ENCODE measurements around the gene PRPF8. TPM values are rescaled to one million over a fixed set of nuclear protein-coding genes. Genes with fewer than 3 reads are reported as not detected.

The PRPF8 gene
- total and polyA plus RNA-seq, 2 of the 8 experiments (the other 6 are each of a cell fraction or from before 2014, with no cell fraction given) = 329 to 337 TPM

DNA sequence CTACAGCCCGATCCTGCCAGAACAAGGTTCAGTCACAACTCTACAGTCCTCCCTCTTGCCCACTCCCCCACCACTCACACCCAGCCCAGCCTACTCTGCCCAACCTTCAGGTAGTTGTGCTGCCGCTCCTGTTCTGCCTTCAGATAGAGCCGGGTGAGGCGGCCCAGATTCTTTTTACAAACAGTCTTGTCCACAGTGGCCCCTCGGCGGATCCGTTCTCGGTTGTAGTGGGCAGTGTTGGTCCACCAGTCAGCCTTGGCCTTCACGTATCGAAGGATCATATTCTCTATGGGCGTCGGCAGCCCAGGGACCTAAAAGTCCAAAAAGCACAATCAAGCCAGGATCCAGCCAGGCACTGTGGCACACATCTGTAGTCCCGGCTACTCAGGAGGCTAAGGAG is 8.3 kb downstream of the PRPF8 start:
- H3K27me3 ChIP-seq (replicated peaks in 1 of 4; ENCODE audit: control insufficient read depth in 3 of 4, extremely low read depth in 1 of 4, insufficient read depth in 3 of 4, low read length in 3 of 4) = no peaks in the 10 kb centered on the region
- no peak overlapping the region for H4K5ac ChIP-seq (ENCODE audit: insufficient read length, low read depth, low read length)
- H3K9ac ChIP-seq (replicated peaks in 1 of 4; ENCODE audit: extremely low read depth in 1 of 4, low read depth in 3 of 4, low read length in 3 of 4) = no peak overlapping the region
- no peak overlapping the region for H2BK120ac ChIP-seq (replicated peaks; ENCODE audit: low read depth, low read length)
- 0 out of 4 replicates have a peak, but pooled peaks cover 0 to 7% of the 10 kb centered on the region in 2 experiments for H3K79me2 ChIP-seq (ENCODE audit: control insufficient read depth in 1 of 2, insufficient read depth in 2 of 2, low read length in 2 of 2)
- H3K27ac ChIP-seq (ENCODE audit: low read depth, low read length) = no peak overlapping the region
- no peak overlapping the region for H2AFZ ChIP-seq (ENCODE audit: low read length)
- H3K56ac ChIP-seq (replicated peaks; ENCODE audit: insufficient read length, low read depth, low read length) = no peak overlapping the region
- no peaks in the 10 kb centered on the region for H3K4me1 ChIP-seq (replicated peaks in 1 of 4; ENCODE audit: control insufficient read depth in 3 of 4, insufficient read depth in 4 of 4, low read length in 3 of 4)
- H4K20me1 ChIP-seq (replicated peaks in 1 of 2; ENCODE audit: control insufficient read depth in 1 of 2, insufficient read depth in 2 of 2, low read length in 2 of 2) = peaks cover 13 to 24% of the 10 kb centered on the region in 2 experiments
- H2BK5ac ChIP-seq (ENCODE audit: low read depth, low read length) = no peak overlapping the region
- no peak overlapping the region for H2BK20ac ChIP-seq (ENCODE audit: low read length)
- H3K23me2 ChIP-seq (ENCODE audit: low read depth, low read length) = no peaks in the 10 kb centered on the region
- no peak overlapping the region for H3K4me2 ChIP-seq (ENCODE audit: insufficient read depth in 1 of 2, low read depth in 2 of 2, low read length in 2 of 2)
- no peak overlapping the region for H4K91ac ChIP-seq (replicated peaks; ENCODE audit: insufficient read length, low read length)
- DNase-seq (ENCODE audit: low read depth in 1 of 2, low spot score in 2 of 2) (no peak), FAIRE-seq (no peak)
- H3K36me3 ChIP-seq (ENCODE audit: control insufficient read depth in 2 of 4, insufficient read depth in 4 of 4, low read length in 3 of 4) = peaks cover 76 to 98% (median 91%) of the 10 kb centered on the region in 4 experiments
- H3K9me3 ChIP-seq (ENCODE audit: insufficient read depth in 2 of 2, low read depth in 1 of 2, low read length in 1 of 2) = no peaks in the 10 kb centered on the region
- no peak overlapping the region for H3K4ac ChIP-seq (replicated peaks; ENCODE audit: insufficient read length, low read depth, low read length)
- H3K79me1 ChIP-seq (ENCODE audit: low read depth, low read length) = no peaks in the 10 kb centered on the region; the same call in 1 of the 2 replicates
- H4K8ac ChIP-seq (ENCODE audit: extremely low read depth, insufficient read depth, low read length) = no peak overlapping the region
- WGBS, 2 experiments (ENCODE audit: extremely low coverage in 1 of 2, insufficient coverage in 1 of 2, insufficient read length in 1 of 2, insufficient replicate concordance in 2 of 2, low coverage in 1 of 2, low lambda C conversion rate in 2 of 2, missing lambda C conversion rate in 1 of 2) = 96% methylated on average over 13 of the region's 13 CpGs; no CpG with 5 or more reads in 1 of the 2 experiments
- H2AK5ac ChIP-seq (ENCODE audit: low read depth, low read length) = no peak overlapping the region
- ChIA-PET CTCF (ENCODE audit: partially characterized antibody) (no interaction called here), POLR2A (ENCODE audit: partially characterized antibody) (interaction anchor here (1.1 to 1.6 kb wide), 3 partner anchors 16 to 27 kb away, joined by 3 to 5 read pairs (median 4); partner anchors contain the start of gene RILP)
- H3K4me3 ChIP-seq (ENCODE audit: extremely low read depth in 1 of 4, insufficient read depth in 2 of 4, low read depth in 3 of 4, low read length in 4 of 4) = no peak overlapping the region
- H2BK12ac ChIP-seq (ENCODE audit: low read depth, low read length) = no peak overlapping the region
- TF ChIP-seq PHF8 (conservative IDR thresholded peaks at IDR 0.05; ENCODE audit: low read depth, low read length) = no peak
- no peak for TF ChIP-seq TEAD4 (IDR thresholded peaks at IDR 0.05; ENCODE audit: low read depth, low read length)
- TF ChIP-seq BCL11A (IDR thresholded peaks at IDR 0.05; ENCODE audit: low read depth in 2 of 2, low read length in 2 of 2) = no peak
- TF ChIP-seq ASH2L (IDR thresholded peaks at IDR 0.05; ENCODE audit: low read length) = no peak
- TF ChIP-seq, protein P1, sequence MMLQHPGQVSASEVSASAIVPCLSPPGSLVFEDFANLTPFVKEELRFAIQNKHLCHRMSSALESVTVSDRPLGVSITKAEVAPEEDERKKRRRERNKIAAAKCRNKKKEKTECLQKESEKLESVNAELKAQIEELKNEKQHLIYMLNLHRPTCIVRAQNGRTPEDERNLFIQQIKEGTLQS (IDR thresholded peaks at IDR 0.05; ENCODE audit: insufficient read depth, low read depth, low read length) = no peak
- no peak for TF ChIP-seq SAP30 (IDR thresholded peaks at IDR 0.05; ENCODE audit: insufficient read depth, insufficient replicate concordance, low read length)
- TF ChIP-seq TAF1 (IDR thresholded peaks at IDR 0.05; ENCODE audit: low read depth, low read length) = no peak
- no peak for TF ChIP-seq TAF7 (optimal IDR thresholded peaks at IDR 0.05; ENCODE audit: borderline replicate concordance, low read depth, low read length)
- TF ChIP-seq YY1 (IDR thresholded peaks at IDR 0.05; ENCODE audit: low read depth, low read length) = no peak
- no peak for TF ChIP-seq GTF2F1 (IDR thresholded peaks at IDR 0.05; ENCODE audit: borderline replicate concordance, low read depth, low read length)
- no peak for TF ChIP-seq BACH1 (IDR thresholded peaks at IDR 0.05; ENCODE audit: low read length)
- TF ChIP-seq EP300 (IDR thresholded peaks at IDR 0.05; ENCODE audit: borderline replicate concordance in 1 of 2, low read depth in 2 of 2, low read length in 2 of 2) = no peak
- TF ChIP-seq SP1 (IDR thresholded peaks at IDR 0.05; ENCODE audit: low read depth, low read length) = no peak
- H3K23ac ChIP-seq (ENCODE audit: insufficient read length) = no peak overlapping the region
- H3K18ac ChIP-seq (ENCODE audit: extremely low read depth, low read length) = no peak overlapping the region
- H2BK15ac ChIP-seq (ENCODE audit: low read length) = no peak overlapping the region
- no peak overlapping the region for H3K14ac ChIP-seq (ENCODE audit: insufficient read length)
